DMS153 treated with DMSO at 0.1 percent for 48 hours (cell line): ENCODE measurements around the gene LTBP2.

Experiments
- DNase-seq: peaks from one replicate; lab custom pipeline; 2025; ENCODE audit not compliant: unreplicated experiment; lab: John Stamatoyannopoulos, UW

Gene LTBP2

GRCh38 chr14:74510223-74510931 lies 101.7 kb downstream of the LTBP2 start:
- no peak for DNase-seq

- DNase-seq, result no peak
Observed at GRCh38 chr14:74509587-74510222, 102.3 kb downstream of the LTBP2 start.

GRCh38 chr14:74508844-74509428 lies 103.1 kb downstream of the LTBP2 start:
- DNase-seq, result no peak

- DNase-seq, result no peak
Observed at GRCh38 chr14:74508292-74508731, 103.7 kb downstream of the LTBP2 start.

GRCh38 chr14:74507840-74508239 lies 104.2 kb downstream of the LTBP2 start:
- DNase-seq, result no peak

- no peak for DNase-seq
Observed at GRCh38 chr14:74507085-74507484, 105.0 kb downstream of the LTBP2 start.

GRCh38 chr14:74506411-74506851 lies 105.6 kb downstream of the LTBP2 start:
- DNase-seq, result no peak

GRCh38 chr14:74505831-74506230 lies 106.2 kb downstream of the LTBP2 start:
- DNase-seq, result no peak

- no peak for DNase-seq
Observed at GRCh38 chr14:74504874-74505720, 106.9 kb downstream of the LTBP2 start.

- DNase-seq, result no peak
Observed at GRCh38 chr14:74504412-74504811, 107.6 kb downstream of the LTBP2 start.

GRCh38 chr14:74503938-74504335 lies 108.1 kb downstream of the LTBP2 start:
- no peak for DNase-seq

GRCh38 chr14:74503291-74503937 lies 108.6 kb downstream of the LTBP2 start:
- no peak for DNase-seq

GRCh38 chr14:74502236-74503019 lies 109.6 kb downstream of the LTBP2 start:
- DNase-seq, result peak; percentile 20

- DNase-seq, result no peak
Observed at GRCh38 chr14:74501691-74502090, 110.3 kb downstream of the LTBP2 start.

- peak; percentile 46 for DNase-seq
Observed at GRCh38 chr14:74501135-74501614, 110.9 kb downstream of the LTBP2 start.

- DNase-seq, result no peak
Observed at GRCh38 chr14:74500417-74501134, 111.5 kb downstream of the LTBP2 start.

GRCh38 chr14:74495356-74495755 lies 116.7 kb downstream of the LTBP2 start:
- no peak for DNase-seq

- peak; percentile 98 for DNase-seq
Observed at GRCh38 chr14:74493343-74494261, 118.4 kb downstream of the LTBP2 start, which contains the start of gene ISCA2. ISCA2 (plus strand) TSS chr14:74493765; CDS start chr14:74493775, 10 bp downstream.
